Measurements from ENCODE around the gene TPI1.

The TPI1 gene

GRCh38 chr12:6867413-6868210 is at the start of gene TPI1:
Gene TPI1 (plus strand): TSS chr12:6867531. CDS start chr12:6867567, 36 bp downstream.
- no peak for TF ChIP-seq CTCF (conservative IDR thresholded peaks at IDR 0.05; ENCODE audit: low read length)
- peak within 1 kb of the TSS; percentile 94 for H3K4me3 ChIP-seq (ENCODE audit: low read length)
- peak; percentile 78 for DNase-seq (ENCODE audit: low read depth)

- no peak overlapping the region for H3K4me3 ChIP-seq (ENCODE audit: low read length)
- TF ChIP-seq CTCF (conservative IDR thresholded peaks at IDR 0.05; ENCODE audit: low read length): no peak
- DNase-seq (ENCODE audit: low read depth): no peak
Measured at GRCh38 chr12:6817662-6818157, 49.6 kb upstream of the TPI1 start.

GRCh38 chr12:6818222-6818621 is 49.1 kb upstream of the TPI1 start:
- DNase-seq (ENCODE audit: low read depth): no peak
- no peak overlapping the region for H3K4me3 ChIP-seq (ENCODE audit: low read length)
- TF ChIP-seq CTCF (conservative IDR thresholded peaks at IDR 0.05; ENCODE audit: low read length): no peak

GRCh38 chr12:6818645-6819044 is 48.7 kb upstream of the TPI1 start:
- TF ChIP-seq CTCF (conservative IDR thresholded peaks at IDR 0.05; ENCODE audit: low read length): no peak
- no peak for DNase-seq (ENCODE audit: low read depth)
- no peak overlapping the region for H3K4me3 ChIP-seq (ENCODE audit: low read length)

GRCh38 chr12:6819106-6820030 is 48.0 kb upstream of the TPI1 start:
- TF ChIP-seq CTCF (conservative IDR thresholded peaks at IDR 0.05; ENCODE audit: low read length): no peak
- DNase-seq (ENCODE audit: low read depth): no peak
- H3K4me3 ChIP-seq (ENCODE audit: low read length): no peak overlapping the region

- DNase-seq (ENCODE audit: low read depth): no peak
- TF ChIP-seq CTCF (conservative IDR thresholded peaks at IDR 0.05; ENCODE audit: low read length): no peak
- H3K4me3 ChIP-seq (ENCODE audit: low read length): no peak overlapping the region
Measured at GRCh38 chr12:6820166-6820565, 47.2 kb upstream of the TPI1 start.
